ENCODE results near the gene AP1G2.

DNA sequence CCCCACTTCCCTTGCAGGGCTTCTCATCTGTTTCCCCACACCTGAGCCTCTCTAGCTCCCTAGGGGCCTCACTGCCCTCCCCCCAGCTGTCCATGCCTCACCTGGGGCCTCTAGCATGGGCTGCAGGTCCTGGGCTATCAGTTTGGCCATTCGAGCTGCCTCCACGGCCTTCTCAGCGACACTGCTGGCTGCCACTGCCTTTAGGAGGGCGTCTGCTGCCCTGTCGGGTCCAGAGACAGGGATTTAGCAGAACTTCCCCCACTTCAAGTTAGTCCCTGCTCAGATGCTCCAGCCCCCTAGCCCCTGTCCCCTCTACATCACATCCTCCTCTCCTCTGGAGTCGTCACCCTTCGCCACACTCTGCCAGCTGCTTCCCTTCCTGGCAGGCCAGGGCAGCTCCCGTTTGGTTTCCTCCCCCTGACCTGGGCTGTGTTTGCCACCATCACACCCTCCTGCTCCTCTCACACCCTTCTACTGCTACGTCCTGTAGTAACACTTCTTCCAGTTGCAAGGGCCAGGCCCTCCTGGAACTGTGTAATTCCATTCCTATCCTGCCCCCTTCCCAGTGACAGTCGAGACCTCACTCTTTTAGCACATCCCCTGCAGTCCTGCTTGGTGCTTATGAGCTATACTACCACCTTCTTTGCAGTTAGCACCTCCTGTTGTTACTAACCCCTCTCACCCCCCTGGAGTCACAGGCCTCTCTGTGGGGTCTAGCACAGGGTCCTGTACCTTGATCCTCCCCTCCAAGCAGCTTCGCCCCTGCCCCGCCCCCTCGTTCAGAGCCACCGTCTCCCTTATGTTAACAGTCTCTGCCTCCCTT, 4.3 kb upstream of the AP1G2 start:
- TF ChIP-seq EZH2 (IDR thresholded peaks at IDR 0.05; ENCODE audit: borderline replicate concordance, insufficient read depth, low read depth, low read length, poor library complexity, severe bottlenecking) = no peak
- TF ChIP-seq, protein P1, sequence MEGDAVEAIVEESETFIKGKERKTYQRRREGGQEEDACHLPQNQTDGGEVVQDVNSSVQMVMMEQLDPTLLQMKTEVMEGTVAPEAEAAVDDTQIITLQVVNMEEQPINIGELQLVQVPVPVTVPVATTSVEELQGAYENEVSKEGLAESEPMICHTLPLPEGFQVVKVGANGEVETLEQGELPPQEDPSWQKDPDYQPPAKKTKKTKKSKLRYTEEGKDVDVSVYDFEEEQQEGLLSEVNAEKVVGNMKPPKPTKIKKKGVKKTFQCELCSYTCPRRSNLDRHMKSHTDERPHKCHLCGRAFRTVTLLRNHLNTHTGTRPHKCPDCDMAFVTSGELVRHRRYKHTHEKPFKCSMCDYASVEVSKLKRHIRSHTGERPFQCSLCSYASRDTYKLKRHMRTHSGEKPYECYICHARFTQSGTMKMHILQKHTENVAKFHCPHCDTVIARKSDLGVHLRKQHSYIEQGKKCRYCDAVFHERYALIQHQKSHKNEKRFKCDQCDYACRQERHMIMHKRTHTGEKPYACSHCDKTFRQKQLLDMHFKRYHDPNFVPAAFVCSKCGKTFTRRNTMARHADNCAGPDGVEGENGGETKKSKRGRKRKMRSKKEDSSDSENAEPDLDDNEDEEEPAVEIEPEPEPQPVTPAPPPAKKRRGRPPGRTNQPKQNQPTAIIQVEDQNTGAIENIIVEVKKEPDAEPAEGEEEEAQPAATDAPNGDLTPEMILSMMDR (IDR thresholded peaks at IDR 0.05) = no peak
